Measurements from ENCODE around the gene DHCR7. TPM values are rescaled to one million over a fixed set of nuclear protein-coding genes. Genes with fewer than 3 reads are reported as not detected.

DHCR7 gene
- polyA plus RNA-seq, 2 of the 4 experiments (the other 2 are of a cell fraction) = 44.2 to 82.2 TPM

GRCh38 chr11:71388637-71389235 is 59.5 kb downstream of the DHCR7 start:
- Histone ChIP-seq H3K27ac (no peak overlapping the region), H3K9me3 (peaks cover 14% of the 10 kb centered on the region; the same call in 2 of the 3 replicates), H3K4me3 (no peak overlapping the region), H3K4me2 (no peak overlapping the region), H3K4me1 (no peaks in the 10 kb centered on the region)
- no peak for DNase-seq (ENCODE audit: low read depth in 1 of 2, low spot score in 1 of 2)
- CTCF ChIA-PET = interaction anchor here (1.3 kb wide), 1 partner anchor 302 kb away, joined by 3 read pairs; no protein-coding TSS in a partner anchor
- POLR2A ChIA-PET = no interaction called here
- ATAC-seq = no peak
- 25% methylated on average over 7 of the region's 7 CpGs for WGBS (ENCODE audit: missing lambda C conversion rate)
- no peak for FAIRE-seq
- no peak for TF ChIP-seq TP53 (CRISPR knock-in tag; IDR thresholded peaks at IDR 0.05)

GRCh38 chr11:71387784-71388636 is 60.2 kb downstream of the DHCR7 start:
- ChIA-PET POLR2A (no interaction called here), CTCF (no interaction called here)
- Histone ChIP-seq H3K9me3 (peaks cover 14% of the 10 kb centered on the region; the same call in 2 of the 3 replicates), H3K27ac (no peak overlapping the region), H3K4me2 (no peak overlapping the region), H3K4me3 (no peak overlapping the region), H3K4me1 (no peaks in the 10 kb centered on the region)
- ATAC-seq (no peak), DNase-seq (ENCODE audit: low read depth in 1 of 2, low spot score in 1 of 2) (no peak), FAIRE-seq (no peak)
- TF ChIP-seq CBX2 (IDR thresholded peaks at IDR 0.05; ENCODE audit: borderline replicate concordance, low read depth) (peak; percentile 72), RFX5 (IDR thresholded peaks at IDR 0.05) (no peak)
- 23% methylated on average over 23 of the region's 23 CpGs for WGBS (ENCODE audit: missing lambda C conversion rate)

- H3K4me2 ChIP-seq = no peak overlapping the region
- ChIA-PET POLR2A (no interaction called here), CTCF (no interaction called here)
- ATAC-seq (0 out of 6 replicates have a peak, but pooled peaks of 1 of the 2 experiments have one; percentile 17), DNase-seq (ENCODE audit: low read depth in 1 of 2, low spot score in 1 of 2) (no peak), FAIRE-seq (no peak)
- no peak overlapping the region for H3K27ac ChIP-seq
- H3K9me3 ChIP-seq = peaks cover 14% of the 10 kb centered on the region; the same call in 2 of the 3 replicates
- TF ChIP-seq FOXS1 (CRISPR knock-in tag; IDR thresholded peaks at IDR 0.05) (no peak), FOSB (CRISPR knock-in tag; IDR thresholded peaks at IDR 0.05) (no peak), TP53 (CRISPR knock-in tag; IDR thresholded peaks at IDR 0.05) (no peak), EP300 (IDR thresholded peaks at IDR 0.05) (no peak), EHMT2 (IDR thresholded peaks at IDR 0.05; ENCODE audit: low read depth) (no peak), NR3C1 (IDR thresholded peaks at IDR 0.05) (no peak), TFCP2L1 (CRISPR knock-in tag; IDR thresholded peaks at IDR 0.05) (no peak), HDAC2 (IDR thresholded peaks at IDR 0.05) (no peak), ZNF302 (CRISPR knock-in tag; IDR thresholded peaks at IDR 0.05) (no peak), SREBF2 (IDR thresholded peaks at IDR 0.05) (no peak), CBX8 (IDR thresholded peaks at IDR 0.05) (no peak), CTCF (IDR thresholded peaks at IDR 0.05) (no peak), KDM5A (IDR thresholded peaks at IDR 0.05) (no peak), SMC3 (IDR thresholded peaks at IDR 0.05) (no peak), POLR2A (IDR thresholded peaks at IDR 0.05; ENCODE audit: low read length) (no peak)
- TF ChIP-seq, protein P1, sequence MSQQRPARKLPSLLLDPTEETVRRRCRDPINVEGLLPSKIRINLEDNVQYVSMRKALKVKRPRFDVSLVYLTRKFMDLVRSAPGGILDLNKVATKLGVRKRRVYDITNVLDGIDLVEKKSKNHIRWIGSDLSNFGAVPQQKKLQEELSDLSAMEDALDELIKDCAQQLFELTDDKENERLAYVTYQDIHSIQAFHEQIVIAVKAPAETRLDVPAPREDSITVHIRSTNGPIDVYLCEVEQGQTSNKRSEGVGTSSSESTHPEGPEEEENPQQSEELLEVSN (IDR thresholded peaks at IDR 0.05; ENCODE audit: borderline replicate concordance, low read depth) = no peak
- TF ChIP-seq, protein P2, sequence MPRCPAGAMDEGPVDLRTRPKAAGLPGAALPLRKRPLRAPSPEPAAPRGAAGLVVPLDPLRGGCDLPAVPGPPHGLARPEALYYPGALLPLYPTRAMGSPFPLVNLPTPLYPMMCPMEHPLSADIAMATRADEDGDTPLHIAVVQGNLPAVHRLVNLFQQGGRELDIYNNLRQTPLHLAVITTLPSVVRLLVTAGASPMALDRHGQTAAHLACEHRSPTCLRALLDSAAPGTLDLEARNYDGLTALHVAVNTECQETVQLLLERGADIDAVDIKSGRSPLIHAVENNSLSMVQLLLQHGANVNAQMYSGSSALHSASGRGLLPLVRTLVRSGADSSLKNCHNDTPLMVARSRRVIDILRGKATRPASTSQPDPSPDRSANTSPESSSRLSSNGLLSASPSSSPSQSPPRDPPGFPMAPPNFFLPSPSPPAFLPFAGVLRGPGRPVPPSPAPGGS (IDR thresholded peaks at IDR 0.05) = no peak
- TF ChIP-seq, protein P3, sequence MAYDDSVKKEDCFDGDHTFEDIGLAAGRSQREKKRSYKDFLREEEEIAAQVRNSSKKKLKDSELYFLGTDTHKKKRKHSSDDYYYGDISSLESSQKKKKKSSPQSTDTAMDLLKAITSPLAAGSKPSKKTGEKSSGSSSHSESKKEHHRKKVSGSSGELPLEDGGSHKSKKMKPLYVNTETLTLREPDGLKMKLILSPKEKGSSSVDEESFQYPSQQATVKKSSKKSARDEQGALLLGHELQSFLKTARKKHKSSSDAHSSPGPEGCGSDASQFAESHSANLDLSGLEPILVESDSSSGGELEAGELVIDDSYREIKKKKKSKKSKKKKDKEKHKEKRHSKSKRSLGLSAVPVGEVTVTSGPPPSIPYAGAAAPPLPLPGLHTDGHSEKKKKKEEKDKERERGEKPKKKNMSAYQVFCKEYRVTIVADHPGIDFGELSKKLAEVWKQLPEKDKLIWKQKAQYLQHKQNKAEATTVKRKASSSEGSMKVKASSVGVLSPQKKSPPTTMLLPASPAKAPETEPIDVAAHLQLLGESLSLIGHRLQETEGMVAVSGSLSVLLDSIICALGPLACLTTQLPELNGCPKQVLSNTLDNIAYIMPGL (CRISPR knock-in tag; IDR thresholded peaks at IDR 0.05; ENCODE audit: borderline replicate concordance) = no peak
- WGBS (ENCODE audit: missing lambda C conversion rate) = 7% methylated on average over 3 of the region's 3 CpGs
- no peak overlapping the region for H3K4me3 ChIP-seq
- H3K4me1 ChIP-seq = no peaks in the 10 kb centered on the region
Measured at GRCh38 chr11:71387200-71387599, 61.0 kb downstream of the DHCR7 start.
